22Rv1 (cell line): ENCODE results near the gene HCN3.

Source experiments
- CTCF ChIP-seq: fragments of 450-650 bp; IDR thresholded peaks from 2 replicates; pipeline ENCODE4 v1.5.1; 2017; ENCODE audit warnings: mild to moderate bottlenecking
- ZFX ChIP-seq: fragments of 450-650 bp; IDR thresholded peaks from 2 replicates; pipeline ENCODE4 v1.6.1; 2017; ENCODE audit warnings: antibody characterized with exemption, borderline replicate concordance

- TF ChIP-seq CTCF, result no peak
- TF ChIP-seq ZFX, result no peak
These were observed 34.4 kb upstream of the HCN3 start for GRCh38 chr1:155242805-155243358.
